ENCODE measurements around the gene B3GNT9.

- no peak for TF ChIP-seq EP300 (IDR thresholded peaks at IDR 0.05; ENCODE audit: borderline replicate concordance)
- no peak for TF ChIP-seq TCF12 (IDR thresholded peaks at IDR 0.05; ENCODE audit: low read depth)
- TF ChIP-seq RAD21 (IDR thresholded peaks at IDR 0.05; ENCODE audit: low read depth) = no peak
- TF ChIP-seq MAX (IDR thresholded peaks at IDR 0.05) = no peak
- no peak for TF ChIP-seq CEBPB (IDR thresholded peaks at IDR 0.05)
- no peak for TF ChIP-seq ZBTB7A (IDR thresholded peaks at IDR 0.05; ENCODE audit: low read depth)
- TF ChIP-seq YY1 (IDR thresholded peaks at IDR 0.05; ENCODE audit: low read depth) = no peak
- no peak for TF ChIP-seq FOXM1 (IDR thresholded peaks at IDR 0.05; ENCODE audit: borderline replicate concordance, low read depth)
- TF ChIP-seq, protein P1, sequence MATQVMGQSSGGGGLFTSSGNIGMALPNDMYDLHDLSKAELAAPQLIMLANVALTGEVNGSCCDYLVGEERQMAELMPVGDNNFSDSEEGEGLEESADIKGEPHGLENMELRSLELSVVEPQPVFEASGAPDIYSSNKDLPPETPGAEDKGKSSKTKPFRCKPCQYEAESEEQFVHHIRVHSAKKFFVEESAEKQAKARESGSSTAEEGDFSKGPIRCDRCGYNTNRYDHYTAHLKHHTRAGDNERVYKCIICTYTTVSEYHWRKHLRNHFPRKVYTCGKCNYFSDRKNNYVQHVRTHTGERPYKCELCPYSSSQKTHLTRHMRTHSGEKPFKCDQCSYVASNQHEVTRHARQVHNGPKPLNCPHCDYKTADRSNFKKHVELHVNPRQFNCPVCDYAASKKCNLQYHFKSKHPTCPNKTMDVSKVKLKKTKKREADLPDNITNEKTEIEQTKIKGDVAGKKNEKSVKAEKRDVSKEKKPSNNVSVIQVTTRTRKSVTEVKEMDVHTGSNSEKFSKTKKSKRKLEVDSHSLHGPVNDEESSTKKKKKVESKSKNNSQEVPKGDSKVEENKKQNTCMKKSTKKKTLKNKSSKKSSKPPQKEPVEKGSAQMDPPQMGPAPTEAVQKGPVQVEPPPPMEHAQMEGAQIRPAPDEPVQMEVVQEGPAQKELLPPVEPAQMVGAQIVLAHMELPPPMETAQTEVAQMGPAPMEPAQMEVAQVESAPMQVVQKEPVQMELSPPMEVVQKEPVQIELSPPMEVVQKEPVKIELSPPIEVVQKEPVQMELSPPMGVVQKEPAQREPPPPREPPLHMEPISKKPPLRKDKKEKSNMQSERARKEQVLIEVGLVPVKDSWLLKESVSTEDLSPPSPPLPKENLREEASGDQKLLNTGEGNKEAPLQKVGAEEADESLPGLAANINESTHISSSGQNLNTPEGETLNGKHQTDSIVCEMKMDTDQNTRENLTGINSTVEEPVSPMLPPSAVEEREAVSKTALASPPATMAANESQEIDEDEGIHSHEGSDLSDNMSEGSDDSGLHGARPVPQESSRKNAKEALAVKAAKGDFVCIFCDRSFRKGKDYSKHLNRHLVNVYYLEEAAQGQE (IDR thresholded peaks at IDR 0.05; ENCODE audit: low read depth) = no peak
- TF ChIP-seq EGR1 (IDR thresholded peaks at IDR 0.05) = no peak
Observed at GRCh38 chr16:67116388-67117311, 34.1 kb downstream of the B3GNT9 start.
